NCI-H345 (cell line): ENCODE measurements around the gene ALK.
A peak's percentile ranks its signal among the peaks of the same experiment; 100 is the strongest.

Experiments
- DNase-seq: peaks from one replicate; lab custom pipeline; 2025; lab: John Stamatoyannopoulos, UW

ALK gene

DNA sequence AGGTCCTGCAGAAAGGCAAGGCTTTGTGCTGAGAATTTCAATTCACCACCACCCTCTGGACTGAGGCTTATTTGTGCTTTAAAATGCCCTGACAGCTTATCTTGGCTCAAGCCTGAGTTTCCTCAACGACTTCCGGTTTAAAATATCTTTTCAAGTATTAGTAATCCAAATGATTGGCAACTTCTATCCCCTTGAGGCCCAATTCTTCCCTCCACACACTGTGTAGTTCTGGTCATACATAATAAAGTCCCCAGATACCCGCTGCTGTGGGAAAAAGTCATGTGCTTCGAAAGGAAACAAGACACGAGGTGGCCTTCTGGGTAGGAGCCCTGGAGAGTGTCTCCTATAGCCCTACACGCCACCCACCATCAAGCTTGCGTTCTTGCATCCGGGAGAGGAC, 393.4 kb downstream of the ALK start:
- no peak for DNase-seq

DNA sequence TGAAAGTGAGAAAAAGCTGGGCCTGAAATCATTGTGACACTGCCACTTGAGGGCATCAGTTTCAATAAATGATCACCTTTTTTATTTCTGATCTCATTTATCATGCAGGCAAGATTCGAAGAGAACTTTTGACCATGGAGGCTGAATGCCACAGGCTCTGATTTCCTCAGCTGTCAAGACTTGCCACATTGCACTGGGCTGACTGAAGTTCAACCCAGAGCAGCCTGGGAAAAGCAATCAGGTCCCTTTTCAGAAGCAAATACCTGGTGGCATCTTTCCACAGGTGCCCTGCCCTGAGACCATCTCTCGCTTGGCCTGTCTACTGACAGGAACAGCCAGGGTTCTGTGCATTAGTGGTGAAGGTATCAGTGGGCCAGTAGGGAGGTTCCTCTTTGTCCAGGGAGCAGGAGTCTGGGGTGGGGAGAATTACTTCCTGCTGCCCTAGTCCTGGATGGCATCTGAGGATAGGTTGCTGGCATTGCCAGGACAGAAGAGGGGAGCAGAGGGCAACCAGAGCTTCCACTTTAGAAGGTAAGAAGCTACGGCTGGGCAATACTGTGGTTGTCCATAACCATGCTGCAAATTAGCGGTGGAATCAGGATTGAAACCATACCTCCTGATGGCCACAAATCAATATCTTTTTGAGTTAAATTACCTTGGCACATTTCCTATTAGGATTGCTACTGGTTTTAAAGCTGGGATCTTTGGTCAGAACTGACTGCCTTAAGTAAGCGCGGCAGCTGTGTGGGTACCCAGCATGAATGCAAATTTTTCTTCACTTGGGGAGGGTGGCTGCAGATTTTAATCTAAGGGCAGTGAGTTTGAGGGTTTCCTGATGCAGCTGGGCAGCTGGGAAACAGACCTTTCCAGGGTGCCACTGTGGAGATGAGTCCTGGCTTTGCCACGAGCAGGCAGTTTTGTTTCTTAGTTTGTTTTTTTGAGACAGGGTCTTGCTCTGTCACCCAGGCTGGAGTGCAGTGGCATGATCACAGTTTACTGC, 394.5 kb downstream of the ALK start:
- DNase-seq: no peak

GRCh38 chr2:29525921-29526320, 395.5 kb downstream of the ALK start:
- DNase-seq: no peak

DNA sequence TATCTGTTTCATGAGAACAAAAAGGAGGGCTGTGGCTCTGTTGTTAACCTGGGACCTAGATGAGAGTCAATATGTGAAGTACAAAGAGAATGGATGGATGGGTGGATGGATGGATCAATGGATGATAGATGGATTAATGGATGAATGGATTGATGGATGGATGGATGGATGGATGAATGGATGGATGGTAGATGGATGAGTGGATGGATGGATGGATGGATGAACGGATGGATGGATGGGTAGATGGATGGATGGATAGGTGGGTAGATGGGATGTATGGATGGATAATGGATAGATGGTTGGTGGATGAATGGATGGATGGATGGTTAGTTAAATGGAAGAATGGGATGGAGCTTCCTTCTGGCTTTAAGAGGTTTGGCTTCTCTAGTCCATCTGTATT, 396.7 kb downstream of the ALK start:
- no peak for DNase-seq

GRCh38 chr2:29522951-29523669, 398.3 kb downstream of the ALK start:
- DNase-seq: no peak

GRCh38 chr2:29520001-29520400, 401.4 kb downstream of the ALK start:
- DNase-seq: no peak

DNA sequence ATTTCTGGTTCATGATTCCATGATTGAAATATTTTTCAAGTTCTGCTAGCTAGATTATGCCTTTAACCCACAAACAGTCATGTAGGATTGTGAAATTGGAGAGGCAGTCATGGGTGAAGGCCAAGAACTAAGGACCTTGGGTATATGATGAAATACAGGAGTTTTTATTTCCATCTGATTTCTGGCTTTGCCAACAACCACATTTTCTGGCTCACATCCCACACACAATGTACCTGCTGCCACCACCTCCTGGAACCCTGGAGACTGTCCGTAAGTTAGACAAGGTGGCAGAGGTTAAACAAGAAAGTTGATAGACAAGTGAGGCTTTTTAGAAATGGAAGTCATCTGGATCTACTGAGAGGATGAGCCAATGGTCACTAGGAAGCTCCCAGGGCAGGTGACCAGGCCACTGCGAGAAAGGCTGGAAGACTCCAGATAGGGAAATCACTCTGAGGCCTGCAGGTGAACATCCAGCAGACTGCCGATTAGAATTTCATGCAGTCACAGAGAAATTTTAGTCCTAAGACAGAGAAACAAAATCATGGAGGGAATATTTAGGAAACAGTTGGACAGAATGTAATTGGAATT, 402.0 kb downstream of the ALK start:
- no peak for DNase-seq

GRCh38 chr2:29518646-29519337, 402.6 kb downstream of the ALK start:
- DNase-seq: no peak

DNA sequence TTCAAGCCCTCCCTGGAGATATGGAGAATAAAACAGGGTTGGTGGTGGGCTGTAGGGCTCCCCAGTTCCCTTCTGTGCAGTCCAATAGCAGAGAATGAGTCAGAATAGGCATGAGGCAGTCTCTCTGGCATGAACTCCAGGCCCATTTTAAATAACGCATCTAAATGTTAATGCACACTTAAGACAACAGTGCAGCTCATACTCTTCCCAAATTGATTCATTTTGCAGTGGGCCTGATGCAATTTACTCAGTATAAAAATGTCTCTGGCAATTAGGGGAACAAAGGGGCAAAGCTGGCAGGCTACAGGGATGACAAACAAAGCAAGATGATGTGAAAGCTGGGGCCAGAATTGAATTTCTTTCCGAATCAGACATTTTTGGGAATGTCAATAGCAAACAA, 403.4 kb downstream of the ALK start:
- DNase-seq: no peak

DNA sequence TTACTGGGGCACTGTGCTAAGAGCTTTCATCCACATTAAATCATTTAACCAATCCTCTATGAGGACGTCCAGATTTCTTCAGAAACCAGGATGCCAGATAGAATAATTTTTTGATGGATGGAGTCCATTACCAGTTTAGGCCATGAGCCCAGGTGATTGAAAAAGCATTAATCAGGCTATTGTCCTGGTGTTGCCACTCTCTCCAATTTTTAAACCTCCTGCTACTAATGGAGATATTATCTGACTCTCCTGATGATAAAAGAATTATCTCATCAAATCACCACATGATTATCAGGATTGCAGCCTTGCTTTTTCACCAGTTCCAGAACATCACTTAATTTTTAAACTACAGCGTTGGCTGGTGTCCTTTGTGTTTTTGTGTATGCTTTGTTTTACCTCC, 404.0 kb downstream of the ALK start:
- no peak for DNase-seq

DNA sequence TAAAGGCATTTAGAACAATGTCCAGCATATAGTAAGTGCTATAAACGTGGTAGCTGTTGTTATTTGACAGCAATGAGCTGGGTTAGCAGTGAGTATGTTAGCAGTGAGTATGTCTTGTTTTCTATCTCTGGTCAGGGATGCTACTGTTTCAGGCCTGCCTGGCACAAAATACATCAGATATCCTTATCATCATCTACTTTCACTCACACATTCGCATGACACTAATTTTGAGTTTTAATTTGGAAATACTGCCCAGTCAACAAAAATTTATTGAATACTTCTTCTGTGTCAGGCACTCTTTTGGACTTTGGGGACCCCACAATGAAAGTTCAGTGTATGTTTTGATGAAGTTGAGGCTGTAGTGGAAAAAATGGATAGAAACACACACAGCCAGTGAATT, 404.6 kb downstream of the ALK start:
- DNase-seq: no peak

DNA sequence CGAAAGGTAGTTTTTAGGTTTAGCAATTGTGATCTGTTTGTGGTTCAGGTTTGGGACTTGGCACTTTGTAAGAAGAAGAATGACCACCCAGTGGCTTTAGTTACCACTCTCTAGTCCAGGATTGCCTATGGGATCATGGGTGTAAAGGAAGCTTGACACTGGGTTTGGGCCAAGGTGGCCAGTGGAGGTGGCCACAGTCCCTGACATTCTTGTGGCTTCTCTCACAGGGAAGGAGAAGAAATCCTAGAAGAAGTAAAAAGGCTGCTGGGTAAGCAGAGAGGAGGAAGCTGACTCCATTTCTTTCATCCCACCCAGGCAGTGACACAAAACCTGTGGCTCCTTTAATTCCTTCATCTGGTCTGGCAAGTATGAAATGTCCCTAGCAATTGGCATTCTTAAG, 411.5 kb downstream of the ALK start:
- DNase-seq: no peak

- no peak for DNase-seq
Observed at GRCh38 chr2:29509397-29509796, 412.0 kb downstream of the ALK start.

GRCh38 chr2:29504746-29505145, 416.6 kb downstream of the ALK start:
- DNase-seq: no peak

DNA sequence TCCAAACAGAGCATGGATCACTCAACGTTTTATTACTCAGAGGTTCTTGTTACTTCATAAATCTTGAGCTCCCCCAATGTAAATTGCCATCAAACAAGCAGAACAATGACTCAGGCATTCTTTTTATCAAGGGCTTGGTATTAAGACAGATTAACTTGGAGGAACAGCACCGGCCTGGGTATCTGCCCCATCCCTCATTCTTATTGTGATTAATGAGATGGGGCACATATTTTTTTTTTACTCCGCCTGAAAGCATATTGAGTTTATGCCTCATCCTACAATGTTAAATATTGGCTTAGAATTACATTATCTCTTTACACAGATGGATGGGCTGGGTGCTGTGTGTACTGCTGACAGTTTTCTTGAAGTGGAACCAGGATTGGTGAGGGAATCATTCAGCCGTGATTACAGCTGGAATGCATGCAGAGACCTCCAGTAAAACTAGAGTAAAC, 418.9 kb downstream of the ALK start:
- DNase-seq: peak; percentile 31

DNA sequence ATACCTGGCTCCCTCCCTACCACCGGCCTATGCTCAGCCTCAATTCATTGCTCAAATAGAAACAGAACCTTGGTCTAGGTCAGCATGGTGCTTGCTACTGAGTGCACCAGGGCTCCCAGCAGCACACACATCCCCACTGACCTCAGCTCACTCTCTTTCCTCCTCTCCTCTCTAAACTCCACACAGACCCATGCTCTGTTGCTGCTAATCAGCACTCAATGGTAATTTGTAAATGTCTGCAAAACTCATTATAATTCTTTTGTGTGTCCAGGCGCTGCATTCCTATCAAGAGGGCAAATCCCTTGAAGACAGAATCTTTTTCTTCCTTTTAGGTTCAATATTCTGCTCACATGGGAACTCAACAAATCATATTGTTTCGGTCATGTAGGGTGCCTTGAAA, 424.0 kb downstream of the ALK start:
- no peak for DNase-seq

- DNase-seq: no peak
Observed at GRCh38 chr2:29496198-29496597, 425.2 kb downstream of the ALK start.

GRCh38 chr2:29495536-29496060, 425.8 kb downstream of the ALK start:
- DNase-seq: no peak

DNA sequence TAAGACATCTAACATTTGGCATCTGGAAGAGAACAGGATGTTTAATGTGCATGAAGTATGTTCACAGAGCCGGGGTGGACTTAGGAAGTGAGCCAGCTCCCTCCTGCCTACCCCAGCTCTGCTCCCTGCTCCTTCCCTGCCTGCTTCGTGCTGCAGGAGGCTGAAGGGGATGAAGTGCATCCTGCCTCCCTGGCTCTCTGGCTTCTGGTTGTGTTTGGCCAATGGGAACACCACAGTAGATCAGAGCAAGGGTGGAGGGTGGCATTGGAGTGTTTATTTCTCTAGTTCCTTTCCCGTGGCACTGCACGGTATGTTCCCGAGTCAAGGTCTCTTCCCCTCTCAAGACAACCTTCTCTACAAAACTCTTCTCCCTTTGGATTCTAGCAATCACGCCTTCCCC, 426.3 kb downstream of the ALK start:
- DNase-seq: no peak

DNA sequence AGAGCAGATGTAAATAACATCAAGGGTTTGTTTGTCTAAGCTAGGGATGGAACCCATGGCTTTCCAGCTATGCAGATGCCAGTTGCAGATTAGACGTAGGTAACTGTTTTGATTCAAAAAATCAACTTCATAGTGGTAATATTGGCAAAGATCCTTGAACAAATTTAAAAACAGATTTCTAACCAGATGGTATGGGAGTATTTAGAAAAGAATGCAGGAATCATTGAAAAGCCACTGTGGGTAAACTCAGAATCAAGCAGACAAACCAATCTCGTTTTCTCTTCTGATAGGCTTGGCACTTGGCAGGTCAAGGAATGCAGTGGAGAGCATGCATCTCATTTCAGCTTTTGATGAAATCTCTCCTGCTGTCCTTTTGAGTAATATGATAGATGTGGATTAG, 428.7 kb downstream of the ALK start:
- DNase-seq: no peak

DNA sequence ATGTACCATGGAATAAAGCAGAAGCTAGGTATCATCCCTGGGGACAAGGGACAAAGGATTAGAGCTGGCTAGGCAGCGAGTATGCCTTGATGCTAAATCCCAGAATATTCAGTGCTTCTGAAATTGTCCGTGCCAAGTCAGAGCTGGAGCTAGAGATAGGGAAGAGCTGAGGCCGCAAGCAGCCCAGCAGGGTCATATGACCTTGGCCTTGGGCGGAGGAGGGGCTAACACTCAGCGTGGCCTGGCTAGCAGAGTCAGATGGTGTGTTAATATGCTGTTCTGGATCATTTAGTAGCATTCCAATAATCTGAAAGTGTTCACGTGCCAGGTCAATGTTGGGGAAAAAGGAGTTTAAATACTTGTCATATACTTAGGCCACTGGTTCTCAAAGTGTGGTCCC, 431.3 kb downstream of the ALK start:
- no peak for DNase-seq

GRCh38 chr2:29489568-29489967, 431.8 kb downstream of the ALK start:
- DNase-seq: no peak
